Glutamatergic neuron (in vitro differentiated cells): Measurements from ENCODE around the gene PBX3. TPM values are rescaled to one million over a fixed set of nuclear protein-coding genes. Genes with fewer than 3 reads are reported as not detected.

ENCODE experiments used
- DNase-seq: peaks from one replicate; pipeline ENCODE4 v3.0.0; 2022
- H3K27ac Mint-ChIP-seq: one replicate; pipeline ENCODE4 v1.8.0; 2020; ENCODE audit warnings: mild to moderate bottlenecking, mixed read lengths, inconsistent platforms; ENCODE audit not compliant: unreplicated experiment
- H3K27me3 Mint-ChIP-seq: one replicate; pipeline ENCODE4 v1.8.0; 2020; ENCODE audit warnings: mild to moderate bottlenecking, moderate library complexity, mixed read lengths, inconsistent platforms; ENCODE audit not compliant: unreplicated experiment
- H3K36me3 Mint-ChIP-seq: one replicate; pipeline ENCODE4 v1.8.0; 2020; ENCODE audit warnings: mild to moderate bottlenecking, mixed read lengths, inconsistent platforms; ENCODE audit not compliant: unreplicated experiment
- H3K4me1 Mint-ChIP-seq: one replicate; pipeline ENCODE4 v1.8.0; 2020; ENCODE audit warnings: mild to moderate bottlenecking, low read depth, mixed read lengths, inconsistent platforms; ENCODE audit not compliant: unreplicated experiment
- H3K4me3 Mint-ChIP-seq: one replicate; pipeline ENCODE4 v1.8.0; 2020; ENCODE audit warnings: mild to moderate bottlenecking, mixed read lengths, inconsistent platforms; ENCODE audit not compliant: unreplicated experiment
- H3K9me3 Mint-ChIP-seq: one replicate; pipeline ENCODE4 v1.8.0; 2020; ENCODE audit warnings: mild to moderate bottlenecking, moderate library complexity, mixed read lengths, inconsistent platforms; ENCODE audit not compliant: unreplicated experiment
- total RNA-seq: library from RNA; stranded (reverse); fragmentation: NEBNext Ultra II Directional; extraction: Animal tissue kit (Norgen Biotek cat#: 25700); gene quantifications from one replicate; pipeline ENCODE4 v1.2.1, GENCODE V29; 2021; ENCODE audit not compliant: unreplicated experiment
- TF ChIP-seq, protein P1 (sequence below): fragments of 200-600 bp; sonication (generic); IDR thresholded peaks from one replicate; pipeline ENCODE4 v1.5.0; 2021; ENCODE audit not compliant: partially characterized antibody, unreplicated experiment

PBX3 gene
- total RNA-seq, 1 donor from 2014 or later = 51.2 TPM

DNA sequence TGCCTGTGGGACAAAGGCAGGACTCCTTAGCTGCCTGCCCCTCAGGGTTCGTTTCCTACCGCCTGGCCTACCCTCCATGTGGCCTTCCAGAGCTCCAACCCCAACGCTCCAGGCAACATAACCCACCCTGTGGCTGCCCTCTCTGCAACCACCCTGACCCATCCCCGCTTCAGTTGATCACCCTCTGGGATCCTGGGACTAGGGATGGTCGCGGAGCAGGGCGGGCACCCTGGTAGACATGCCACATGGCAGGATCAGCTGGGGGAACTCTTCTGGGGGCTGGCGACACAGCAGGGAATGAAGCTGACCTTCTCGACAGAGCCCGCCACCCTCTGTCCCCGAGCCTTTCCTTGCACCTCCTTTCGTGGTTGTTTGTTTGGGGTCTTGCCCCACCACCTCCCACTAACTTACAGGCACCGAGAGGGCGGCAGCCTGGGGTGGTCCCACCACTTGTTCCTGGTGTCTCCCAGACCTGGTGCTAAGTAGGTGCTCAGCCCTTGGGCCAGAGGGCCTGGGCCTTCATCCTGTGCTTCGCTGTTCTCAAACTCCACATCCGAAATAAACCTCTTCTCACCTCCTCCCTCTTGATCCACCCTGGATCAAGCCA, 243.1 kb downstream of the PBX3 start:
- H3K4me1 Mint-ChIP-seq = peaks cover 10% of the 10 kb centered on the region
- H3K27ac Mint-ChIP-seq = no peak overlapping the region
- H3K36me3 Mint-ChIP-seq = peaks cover under 1% of the 10 kb centered on the region
- DNase-seq = no peak
- H3K4me3 Mint-ChIP-seq = no peak overlapping the region
- H3K9me3 Mint-ChIP-seq = peaks cover 12% of the 10 kb centered on the region
- H3K27me3 Mint-ChIP-seq = peaks cover 4% of the 10 kb centered on the region
- TF ChIP-seq, protein P1, sequence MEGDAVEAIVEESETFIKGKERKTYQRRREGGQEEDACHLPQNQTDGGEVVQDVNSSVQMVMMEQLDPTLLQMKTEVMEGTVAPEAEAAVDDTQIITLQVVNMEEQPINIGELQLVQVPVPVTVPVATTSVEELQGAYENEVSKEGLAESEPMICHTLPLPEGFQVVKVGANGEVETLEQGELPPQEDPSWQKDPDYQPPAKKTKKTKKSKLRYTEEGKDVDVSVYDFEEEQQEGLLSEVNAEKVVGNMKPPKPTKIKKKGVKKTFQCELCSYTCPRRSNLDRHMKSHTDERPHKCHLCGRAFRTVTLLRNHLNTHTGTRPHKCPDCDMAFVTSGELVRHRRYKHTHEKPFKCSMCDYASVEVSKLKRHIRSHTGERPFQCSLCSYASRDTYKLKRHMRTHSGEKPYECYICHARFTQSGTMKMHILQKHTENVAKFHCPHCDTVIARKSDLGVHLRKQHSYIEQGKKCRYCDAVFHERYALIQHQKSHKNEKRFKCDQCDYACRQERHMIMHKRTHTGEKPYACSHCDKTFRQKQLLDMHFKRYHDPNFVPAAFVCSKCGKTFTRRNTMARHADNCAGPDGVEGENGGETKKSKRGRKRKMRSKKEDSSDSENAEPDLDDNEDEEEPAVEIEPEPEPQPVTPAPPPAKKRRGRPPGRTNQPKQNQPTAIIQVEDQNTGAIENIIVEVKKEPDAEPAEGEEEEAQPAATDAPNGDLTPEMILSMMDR = no peak

GRCh38 chr9:125990793-125991220, 243.6 kb downstream of the PBX3 start:
- peaks cover 4% of the 10 kb centered on the region for H3K27me3 Mint-ChIP-seq
- DNase-seq = no peak
- peaks cover 12% of the 10 kb centered on the region for H3K9me3 Mint-ChIP-seq
- H3K4me1 Mint-ChIP-seq = peaks cover 10% of the 10 kb centered on the region
- peak overlapping the region; percentile 20 for H3K4me3 Mint-ChIP-seq
- H3K27ac Mint-ChIP-seq = no peak overlapping the region
- no peaks in the 10 kb centered on the region for H3K36me3 Mint-ChIP-seq
- TF ChIP-seq, protein P1 = no peak

DNA sequence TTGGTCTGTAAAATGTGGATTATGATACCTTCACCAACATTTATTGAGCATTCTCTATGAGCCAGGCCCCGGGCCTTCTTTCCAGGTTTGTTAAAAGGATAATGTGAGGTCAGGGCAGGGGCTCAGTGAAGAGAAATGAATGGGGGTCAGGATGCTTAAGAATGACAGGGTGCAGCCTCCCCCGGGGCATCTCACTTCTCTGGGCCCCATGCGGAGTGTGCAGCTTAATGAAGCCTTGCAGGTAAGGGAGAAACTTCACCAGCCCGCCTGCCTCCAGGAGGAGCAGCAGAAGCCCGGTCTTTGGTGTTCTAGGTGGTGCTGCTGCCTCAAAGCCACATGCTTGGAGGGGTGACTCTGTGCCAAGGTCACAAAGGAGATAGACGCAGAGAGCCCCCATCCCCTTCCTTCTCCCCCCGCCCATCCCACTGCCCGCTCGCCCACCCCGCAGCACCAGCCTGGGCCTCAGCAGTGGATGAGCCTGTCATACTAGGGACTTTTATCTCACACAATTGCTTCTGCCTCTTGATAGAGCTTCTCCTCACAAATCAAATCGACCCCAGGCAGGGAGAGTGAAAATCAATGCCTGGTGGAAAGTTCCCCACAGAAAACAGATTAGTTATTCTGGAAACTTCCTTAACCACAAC, 244.8 kb downstream of the PBX3 start:
- no peak overlapping the region for H3K27ac Mint-ChIP-seq
- TF ChIP-seq, protein P1 = no peak
- peaks cover 10% of the 10 kb centered on the region for H3K4me1 Mint-ChIP-seq
- H3K36me3 Mint-ChIP-seq = no peaks in the 10 kb centered on the region
- peaks cover 4% of the 10 kb centered on the region for H3K27me3 Mint-ChIP-seq
- DNase-seq = no peak
- H3K4me3 Mint-ChIP-seq = no peak overlapping the region
- peaks cover 14% of the 10 kb centered on the region for H3K9me3 Mint-ChIP-seq

DNA sequence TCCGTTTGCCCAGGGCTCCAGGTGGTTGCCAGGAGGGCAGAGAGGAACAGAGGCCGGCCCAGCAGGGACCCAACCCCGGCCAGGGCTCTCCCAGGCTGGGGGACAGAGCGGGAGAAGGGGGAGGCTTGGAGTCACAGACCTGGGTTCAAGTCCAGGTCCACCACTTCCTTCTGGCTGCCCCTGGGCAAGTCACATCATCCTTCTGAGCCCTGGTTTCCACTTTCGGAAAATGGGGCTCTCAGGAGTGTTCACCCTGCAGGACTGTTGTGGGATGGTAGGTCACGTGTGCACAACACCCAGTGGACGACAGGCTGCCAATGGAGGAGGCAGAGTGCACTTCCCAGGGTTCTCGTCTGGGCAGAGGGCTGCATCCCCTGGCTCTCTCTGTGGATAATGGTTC, 245.4 kb downstream of the PBX3 start:
- DNase-seq = no peak
- H3K36me3 Mint-ChIP-seq = no peaks in the 10 kb centered on the region
- peaks cover 14% of the 10 kb centered on the region for H3K9me3 Mint-ChIP-seq
- TF ChIP-seq, protein P1 = no peak
- no peak overlapping the region for H3K27ac Mint-ChIP-seq
- peaks cover 4% of the 10 kb centered on the region for H3K27me3 Mint-ChIP-seq
- H3K4me1 Mint-ChIP-seq = peaks cover 10% of the 10 kb centered on the region
- H3K4me3 Mint-ChIP-seq = no peak overlapping the region

DNA sequence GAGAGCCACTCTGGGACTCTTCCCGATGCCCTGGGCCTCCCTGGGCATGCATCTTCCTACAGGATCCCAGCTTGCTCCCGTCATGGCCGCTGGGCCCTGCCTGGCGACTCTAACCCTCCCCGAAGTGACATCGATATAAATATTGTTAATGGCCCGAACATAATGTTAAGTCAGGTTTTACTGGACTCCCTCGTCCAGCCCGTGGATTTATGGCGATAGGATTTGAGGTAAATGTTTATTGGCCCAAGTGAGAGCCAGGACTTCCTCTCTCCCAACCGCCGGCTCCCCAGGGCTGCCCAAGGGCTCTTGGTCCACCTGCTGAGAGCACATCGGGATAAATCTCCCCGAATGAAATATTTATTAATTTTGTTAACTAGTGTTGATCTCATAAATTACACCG, 246.3 kb downstream of the PBX3 start:
- DNase-seq = no peak
- Mint-ChIP-seq H3K4me3 (no peak overlapping the region), H3K9me3 (peaks cover 9% of the 10 kb centered on the region), H3K27me3 (peaks cover 4% of the 10 kb centered on the region), H3K27ac (no peak overlapping the region), H3K4me1 (peaks cover 10% of the 10 kb centered on the region), H3K36me3 (no peaks in the 10 kb centered on the region)
- TF ChIP-seq, protein P1 = no peak
